Liver (tissue), 9 donors: ENCODE data around the gene MAP7D1. TPM values are rescaled to one million over a fixed set of nuclear protein-coding genes. Genes with fewer than 3 reads are reported as not detected.

Source experiments
- DNase-seq: peaks from one replicate; pipeline ENCODE4 v3.0.0-alpha.2; 2017; ENCODE audit warnings: low spot score
- H3K27ac ChIP-seq, 2 donors: one replicate each; pipeline ENCODE4 v1.7.0; 2013; ENCODE audit warnings: inconsistent platforms in 2 of 2, low read length in 2 of 2, control low read depth in 1 of 2, low read depth in 1 of 2, mild to moderate bottlenecking in 1 of 2
- H3K27me3 ChIP-seq, 4 donors: one replicate each; pipeline versions ENCODE4 v1.6.1 to v1.7.0; 2013; ENCODE audit warnings: low read length in 3 of 4, inconsistent platforms in 1 of 4, mild to moderate bottlenecking in 1 of 4, moderate library complexity in 1 of 4; ENCODE audit not compliant: control insufficient read depth in 4 of 4, insufficient read depth in 4 of 4
- H3K36me3 ChIP-seq, 4 donors: one replicate each; pipeline versions ENCODE4 v1.6.1 to v1.7.0; 2013; ENCODE audit warnings: low read length in 3 of 4, mild to moderate bottlenecking in 3 of 4, low read depth in 1 of 4, moderate library complexity in 1 of 4; ENCODE audit not compliant: control insufficient read depth in 4 of 4, insufficient read depth in 3 of 4
- H3K4me1 ChIP-seq, 4 donors: one replicate each; pipeline versions ENCODE4 v1.6.1 to v1.7.0; 2013; ENCODE audit warnings: low read length in 3 of 4, mild to moderate bottlenecking in 3 of 4, moderate library complexity in 1 of 4; ENCODE audit not compliant: control insufficient read depth in 4 of 4, insufficient read depth in 4 of 4
- H3K4me3 ChIP-seq, 3 donors: one replicate each; pipeline versions ENCODE4 v1.6.1 to v1.7.0; 2013; ENCODE audit warnings: low read length in 3 of 3, control low read depth in 1 of 3, low read depth in 1 of 3, mild to moderate bottlenecking in 1 of 3
- H3K9ac ChIP-seq, 2 donors: one replicate each; pipeline ENCODE4 v1.7.0; 2013; ENCODE audit warnings: low read length in 2 of 2, mild to moderate bottlenecking in 2 of 2, moderate library complexity in 2 of 2, control low read depth in 1 of 2, low read depth in 1 of 2
- H3K9me3 ChIP-seq, 4 donors: one replicate each; pipeline versions ENCODE4 v1.6.1 to v1.7.0; 2013; ENCODE audit warnings: low read length in 3 of 4; ENCODE audit not compliant: control insufficient read depth in 4 of 4
- ATF3 ChIP-seq: IDR thresholded peaks from 2 replicates; pipeline ENCODE4 v1.6.1; 2016; ENCODE audit warnings: antibody characterized with exemption
- CTCF ChIP-seq: fragments of 150-350 bp; IDR thresholded peaks from 2 replicates; pipeline ENCODE4 v1.5.1; 2017; ENCODE audit warnings: improper control_type of control experiment, low read depth, low read length; ENCODE audit not compliant: missing input control
- EGR1 ChIP-seq, 2 donors: IDR thresholded peaks; 2 replicates each; pipeline ENCODE4 v1.6.1; 2016 to 2018; ENCODE audit warnings: antibody characterized with exemption in 2 of 2, low read depth in 2 of 2
- FOXA1 ChIP-seq: IDR thresholded peaks from 2 replicates; pipeline ENCODE4 v1.6.1; 2016; ENCODE audit warnings: antibody characterized with exemption
- FOXA2 ChIP-seq: IDR thresholded peaks from 2 replicates; pipeline ENCODE4 v1.6.1; 2016; ENCODE audit warnings: antibody characterized with exemption
- GABPA ChIP-seq, 2 donors: IDR thresholded peaks in 1 of 2; conservative IDR thresholded peaks in 1 of 2; 2 replicates each; pipeline ENCODE4 v1.6.1; 2016; ENCODE audit warnings: antibody characterized with exemption in 2 of 2, mild to moderate bottlenecking in 1 of 2, moderate library complexity in 1 of 2
- HNF4A ChIP-seq, 2 donors: conservative IDR thresholded peaks; 2 replicates each; pipeline ENCODE4 v1.6.1; 2016; ENCODE audit warnings: antibody characterized with exemption in 2 of 2, mild to moderate bottlenecking in 2 of 2
- HNF4G ChIP-seq: IDR thresholded peaks from 2 replicates; pipeline ENCODE4 v1.6.1; 2016; ENCODE audit warnings: antibody characterized with exemption
- JUND ChIP-seq, 2 donors: IDR thresholded peaks; 2 replicates each; pipeline ENCODE4 v1.6.1; 2016; ENCODE audit warnings: antibody characterized with exemption in 2 of 2
- MAX ChIP-seq: IDR thresholded peaks from 2 replicates; pipeline ENCODE4 v1.6.1; 2016; ENCODE audit warnings: antibody characterized with exemption
- NR2F2 ChIP-seq: IDR thresholded peaks from 2 replicates; pipeline ENCODE4 v1.6.1; 2016; ENCODE audit warnings: antibody characterized with exemption
- RXRA ChIP-seq, 2 donors: IDR thresholded peaks; 2 replicates each; pipeline ENCODE4 v1.6.1; 2017 to 2018; ENCODE audit warnings: antibody characterized with exemption in 2 of 2, mild to moderate bottlenecking in 1 of 2
- TAF1 ChIP-seq: conservative IDR thresholded peaks from 2 replicates; pipeline ENCODE4 v1.6.1; 2016; ENCODE audit warnings: antibody characterized with exemption, mild to moderate bottlenecking
- YY1 ChIP-seq: IDR thresholded peaks from 2 replicates; pipeline ENCODE4 v1.6.1; 2016; ENCODE audit warnings: antibody characterized with exemption, mild to moderate bottlenecking
- ZBTB33 ChIP-seq: IDR thresholded peaks from 2 replicates; pipeline ENCODE4 v1.6.1; 2016; ENCODE audit warnings: antibody characterized with exemption
- WGBS: extraction: QIAGEN DNeasy Blood & Tissue Kit; methylation state at CpG from one replicate; pipeline ENCODE4 v1.1.7; 2013; 5-methylcytosine and 5-hydroxymethylcytosine counted together
- polyA plus RNA-seq, 2 donors: library from polyadenylated mRNA; stranded (reverse) in 1 of 2; unstranded in 1 of 2; fragments of 200-250 nt in 1 of 2; fragments of >200 nt in 1 of 2; fragmentation: Nextera tagmentation in 1 of 2; extraction: Ambion mirVana in 1 of 2; gene quantifications; one replicate each; pipeline versions ENCODE4 v1.2.1 to v1.2.3, GENCODE V29; 2013 to 2015
- total RNA-seq, 2 donors: library from RNA; depleted of rRNA; stranded (reverse); fragments of >200 nt; gene quantifications; one replicate each; pipeline ENCODE4 v1.2.3, GENCODE V29; 2014
- donor health status: healthy.
- donor health status: healthy.
- donor health status: healthy.
- donor health status: healthy.
- donor health status: healthy.

The MAP7D1 gene
- total and polyA plus RNA-seq, 4 donors: 5.6 to 15.1 (median 12.9) TPM

GRCh38 chr1:36175137-36176095, 19.5 kb downstream of the MAP7D1 start:
- H3K4me3 ChIP-seq: no peak overlapping the region
- no peaks in the 10 kb centered on the region for H3K27me3 ChIP-seq
- no peak for TF ChIP-seq RXRA (IDR thresholded peaks at IDR 0.05)
- TF ChIP-seq HNF4G: no peak
- no peak for TF ChIP-seq FOXA1
- TF ChIP-seq EGR1 (IDR thresholded peaks at IDR 0.05; ENCODE audit: low read depth in 2 of 2): no peak
- TF ChIP-seq ZBTB33: no peak
- TF ChIP-seq JUND (IDR thresholded peaks at IDR 0.05): no peak
- TF ChIP-seq MAX: no peak
- no peak for TF ChIP-seq HNF4A (conservative IDR thresholded peaks at IDR 0.05)
- no peak for TF ChIP-seq YY1
- no peak for TF ChIP-seq FOXA2
- TF ChIP-seq GABPA (IDR thresholded peaks at IDR 0.05 in 1 of 2, conservative IDR thresholded peaks at IDR 0.05 in 1 of 2): no peak
- TF ChIP-seq ATF3: no peak
- no peak for TF ChIP-seq CTCF
- DNase-seq: no peak
- H3K9me3 ChIP-seq: no peaks in the 10 kb centered on the region
- H3K27ac ChIP-seq: no peak overlapping the region
- WGBS: 90% methylated on average over 11 of the region's 11 CpGs
- no peak overlapping the region for H3K9ac ChIP-seq
- peaks cover 0 to 18% (median 11%) of the 10 kb centered on the region in 4 donors for H3K4me1 ChIP-seq
- H3K36me3 ChIP-seq: peaks cover 6 to 30% (median 16%) of the 10 kb centered on the region in 4 donors

- no peak for TF ChIP-seq FOXA1
- TF ChIP-seq MAX: no peak
- no peak for TF ChIP-seq CTCF
- no peak for TF ChIP-seq TAF1
- no peak for TF ChIP-seq RXRA (IDR thresholded peaks at IDR 0.05)
- TF ChIP-seq JUND (IDR thresholded peaks at IDR 0.05): no peak
- TF ChIP-seq GABPA (IDR thresholded peaks at IDR 0.05 in 1 of 2, conservative IDR thresholded peaks at IDR 0.05 in 1 of 2): no peak
- no peak for TF ChIP-seq NR2F2
- no peak for TF ChIP-seq EGR1 (IDR thresholded peaks at IDR 0.05; ENCODE audit: low read depth in 2 of 2)
- no peak for TF ChIP-seq HNF4G
- TF ChIP-seq ATF3: no peak
- no peak for TF ChIP-seq ZBTB33
- no peak for TF ChIP-seq HNF4A (conservative IDR thresholded peaks at IDR 0.05)
- no peak for TF ChIP-seq YY1
- Histone ChIP-seq H3K27ac (no peak overlapping the region), H3K9ac (no peak overlapping the region), H3K4me1 (peaks cover 0 to 18% (median 11%) of the 10 kb centered on the region in 4 donors), H3K9me3 (no peaks in the 10 kb centered on the region), H3K36me3 (peaks cover 9 to 34% (median 18%) of the 10 kb centered on the region in 4 donors), H3K27me3 (no peaks in the 10 kb centered on the region), H3K4me3 (no peak overlapping the region)
- 93% methylated on average over 76 of the region's 76 CpGs for WGBS
- DNase-seq: no peak
These were observed 20.4 kb downstream of the MAP7D1 start for GRCh38 chr1:36176106-36176949.
